GM18868 (cell line): ENCODE data around the gene SNTB2.

Experiments used
- ATAC-seq: cut with Tn5 transposase; IDR thresholded peaks from one replicate; pipeline ENCODE4 v1.9.1; 2021; ENCODE audit warnings: mild to moderate bottlenecking, moderate library complexity; ENCODE audit not compliant: unreplicated experiment

SNTB2 gene

GRCh38 chr16:69316595-69317034 is 129.7 kb downstream of the SNTB2 start:
- no peak for ATAC-seq

DNA sequence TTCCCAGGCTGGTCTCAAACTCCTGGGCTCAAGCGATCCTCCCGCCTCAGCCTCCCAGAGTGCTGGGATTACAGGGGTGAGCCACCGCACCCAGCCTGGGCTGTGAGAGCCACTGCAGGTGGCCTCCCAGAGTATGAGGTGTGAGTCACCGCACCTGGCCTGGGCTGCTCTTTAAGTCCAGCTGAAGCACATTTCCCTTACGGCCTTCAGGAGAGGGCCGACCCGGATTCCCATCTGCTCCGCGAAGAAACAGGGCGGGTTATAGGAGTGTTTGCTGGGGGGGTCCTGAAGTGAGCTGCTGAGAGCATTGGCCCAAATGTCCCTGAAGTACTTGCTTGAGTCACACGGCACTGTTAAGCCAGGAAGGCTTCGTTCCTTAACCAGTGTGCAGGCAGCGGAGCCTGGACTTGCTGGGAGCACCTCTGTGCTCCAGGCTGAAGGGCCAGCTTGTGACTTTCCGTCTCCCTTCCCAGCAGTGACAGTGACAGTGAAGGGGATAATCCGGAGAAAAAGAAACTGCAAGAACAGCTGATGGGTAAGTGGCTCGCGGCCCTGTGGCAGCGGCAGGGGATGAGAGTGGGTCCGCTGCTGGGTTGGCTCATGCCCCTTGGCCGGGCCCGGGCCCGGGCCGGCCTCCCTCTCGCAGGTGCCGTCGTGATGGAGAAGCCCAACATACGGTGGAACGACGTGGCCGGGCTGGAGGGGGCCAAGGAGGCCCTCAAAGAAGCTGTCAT is 131.4 kb downstream of the SNTB2 start:
- no peak for ATAC-seq

DNA sequence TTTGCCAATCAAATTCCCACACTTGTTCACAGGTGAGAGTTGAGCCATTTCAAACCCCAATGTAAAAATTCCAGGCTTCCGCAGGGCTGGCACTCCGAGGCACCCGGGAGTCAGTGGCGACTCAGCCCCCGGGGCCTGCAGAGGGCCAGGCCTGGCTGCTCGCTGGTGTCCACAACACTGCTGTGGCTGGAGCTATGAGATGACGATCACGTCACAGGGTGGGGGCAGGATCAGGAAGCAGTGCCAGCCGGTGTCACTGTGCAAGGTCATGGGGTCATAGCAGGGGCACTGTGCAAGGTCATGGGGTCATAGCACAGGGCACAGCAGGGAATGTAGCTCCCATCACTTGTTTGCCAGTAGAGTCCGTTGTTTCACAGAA is 131.9 kb downstream of the SNTB2 start:
- no peak for ATAC-seq

GRCh38 chr16:69319381-69319780 is 132.4 kb downstream of the SNTB2 start:
- ATAC-seq, result no peak

- no peak for ATAC-seq
Measured at GRCh38 chr16:69319826-69320739, 133.1 kb downstream of the SNTB2 start.

- ATAC-seq, result no peak
Measured at GRCh38 chr16:69320740-69321073, 133.7 kb downstream of the SNTB2 start.

DNA sequence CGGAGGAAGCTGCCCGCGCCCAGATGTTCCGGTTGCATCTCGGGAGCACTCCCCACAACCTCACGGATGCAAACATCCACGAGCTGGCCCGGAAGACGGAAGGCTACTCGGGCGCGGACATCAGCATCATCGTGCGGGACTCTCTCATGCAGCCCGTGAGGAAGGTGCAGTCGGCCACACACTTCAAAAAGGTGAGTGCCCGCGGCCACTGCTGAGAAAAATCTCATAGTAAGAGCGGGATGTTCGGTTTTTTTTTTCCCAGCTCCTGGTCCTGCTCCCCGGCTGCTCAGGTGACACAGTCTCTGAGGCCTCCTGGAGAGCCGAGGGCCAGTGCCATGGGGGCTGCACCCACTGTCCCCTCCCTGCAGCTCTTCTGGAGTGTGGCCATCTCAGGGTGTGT is 134.1 kb downstream of the SNTB2 start:
- no peak for ATAC-seq

- ATAC-seq, result no peak
Measured at GRCh38 chr16:69322343-69322742, 135.4 kb downstream of the SNTB2 start.

DNA sequence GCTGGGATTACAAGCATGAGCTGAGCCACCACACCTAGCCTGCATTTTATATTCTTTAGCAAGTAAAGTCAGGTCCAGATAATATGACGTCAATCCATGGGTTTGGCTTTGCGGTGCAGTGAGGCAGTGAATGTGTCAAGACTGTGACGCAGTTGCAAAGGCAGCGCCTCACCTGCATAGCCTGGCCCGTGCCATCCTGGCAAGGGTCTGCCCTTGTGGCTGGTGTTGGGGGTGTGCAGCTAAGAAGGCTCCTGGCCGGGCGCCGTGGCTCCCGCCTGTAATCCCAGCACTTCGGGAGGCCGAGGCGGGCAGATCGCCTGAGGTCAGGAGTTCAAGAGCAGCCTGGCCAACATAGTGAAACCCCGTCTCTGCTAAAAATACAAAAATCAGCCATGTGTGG is 136.5 kb downstream of the SNTB2 start:
- ATAC-seq, result no peak

- no peak for ATAC-seq
Measured at GRCh38 chr16:69324013-69324531, 137.1 kb downstream of the SNTB2 start.

- no peak for ATAC-seq
Measured at GRCh38 chr16:69324585-69325253, 137.8 kb downstream of the SNTB2 start.

GRCh38 chr16:69325784-69326171 is 138.8 kb downstream of the SNTB2 start:
- no peak for ATAC-seq

DNA sequence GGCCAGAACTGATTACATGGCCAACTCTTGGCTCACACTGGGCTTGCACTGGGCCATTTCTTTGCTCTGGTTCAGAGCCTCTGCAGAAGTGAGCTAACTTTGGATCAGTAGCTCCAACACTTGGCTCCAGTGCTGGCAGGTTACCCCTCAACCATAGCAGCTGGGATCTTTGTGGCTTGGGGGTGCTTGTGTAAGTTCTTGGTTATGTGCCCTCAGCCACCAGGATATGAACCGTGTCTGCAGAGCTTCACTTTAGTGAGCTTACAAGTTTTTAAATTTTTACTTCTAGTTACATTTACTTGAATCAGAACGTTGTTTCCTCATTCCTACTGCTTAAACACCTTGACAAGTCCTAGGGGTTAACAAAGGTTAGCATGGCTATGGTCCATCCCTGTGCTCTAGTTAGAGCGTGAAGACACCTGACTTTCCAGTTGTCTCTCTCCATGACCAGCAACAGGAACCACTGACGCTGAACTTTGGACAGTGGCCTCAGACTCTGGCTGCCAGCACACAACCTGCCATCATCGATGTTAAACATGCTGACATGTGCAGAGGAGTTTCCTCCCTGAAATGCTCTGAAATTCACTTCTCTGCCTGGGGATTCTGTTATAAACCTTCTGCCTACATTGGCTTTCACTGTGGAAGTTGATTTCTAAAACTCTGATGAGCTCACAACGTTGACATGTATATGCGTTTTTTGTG is 139.4 kb downstream of the SNTB2 start:
- no peak for ATAC-seq

DNA sequence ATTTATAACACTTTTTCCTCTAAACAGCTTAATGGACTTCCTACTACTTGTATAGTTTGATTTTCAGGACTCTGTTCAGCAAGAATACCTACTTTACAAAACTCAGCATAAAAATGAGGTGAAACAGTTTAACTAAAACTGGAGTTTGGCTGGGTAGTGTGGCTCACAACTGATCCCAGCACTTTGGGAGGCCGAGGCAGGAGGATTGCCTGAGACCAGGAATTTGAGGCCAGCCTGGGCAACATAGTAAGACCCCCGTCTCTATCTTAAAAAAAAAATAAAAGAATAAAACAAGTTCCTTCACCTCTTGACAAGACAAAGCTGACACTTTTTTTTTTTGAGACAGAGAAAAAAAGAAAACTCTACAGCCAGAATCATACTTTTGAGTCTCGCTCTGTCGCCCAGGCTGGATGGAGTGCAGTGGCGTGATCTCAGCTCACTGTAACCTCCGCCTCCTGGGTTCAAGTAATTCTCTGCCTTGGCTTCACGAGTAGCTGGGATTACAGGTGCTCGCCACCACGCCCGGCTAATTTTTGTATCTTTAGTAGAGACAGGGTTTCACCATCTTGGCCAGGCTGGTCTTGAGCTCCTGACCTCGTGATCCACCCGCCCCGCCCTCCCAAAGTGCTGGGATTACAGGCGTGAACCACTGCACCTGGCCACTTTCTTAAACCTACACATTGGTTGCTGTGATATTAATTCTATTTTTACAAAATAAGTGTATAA is 140.8 kb downstream of the SNTB2 start:
- ATAC-seq, result no peak

- no peak for ATAC-seq
Measured at GRCh38 chr16:69328854-69329316, 141.9 kb downstream of the SNTB2 start.

DNA sequence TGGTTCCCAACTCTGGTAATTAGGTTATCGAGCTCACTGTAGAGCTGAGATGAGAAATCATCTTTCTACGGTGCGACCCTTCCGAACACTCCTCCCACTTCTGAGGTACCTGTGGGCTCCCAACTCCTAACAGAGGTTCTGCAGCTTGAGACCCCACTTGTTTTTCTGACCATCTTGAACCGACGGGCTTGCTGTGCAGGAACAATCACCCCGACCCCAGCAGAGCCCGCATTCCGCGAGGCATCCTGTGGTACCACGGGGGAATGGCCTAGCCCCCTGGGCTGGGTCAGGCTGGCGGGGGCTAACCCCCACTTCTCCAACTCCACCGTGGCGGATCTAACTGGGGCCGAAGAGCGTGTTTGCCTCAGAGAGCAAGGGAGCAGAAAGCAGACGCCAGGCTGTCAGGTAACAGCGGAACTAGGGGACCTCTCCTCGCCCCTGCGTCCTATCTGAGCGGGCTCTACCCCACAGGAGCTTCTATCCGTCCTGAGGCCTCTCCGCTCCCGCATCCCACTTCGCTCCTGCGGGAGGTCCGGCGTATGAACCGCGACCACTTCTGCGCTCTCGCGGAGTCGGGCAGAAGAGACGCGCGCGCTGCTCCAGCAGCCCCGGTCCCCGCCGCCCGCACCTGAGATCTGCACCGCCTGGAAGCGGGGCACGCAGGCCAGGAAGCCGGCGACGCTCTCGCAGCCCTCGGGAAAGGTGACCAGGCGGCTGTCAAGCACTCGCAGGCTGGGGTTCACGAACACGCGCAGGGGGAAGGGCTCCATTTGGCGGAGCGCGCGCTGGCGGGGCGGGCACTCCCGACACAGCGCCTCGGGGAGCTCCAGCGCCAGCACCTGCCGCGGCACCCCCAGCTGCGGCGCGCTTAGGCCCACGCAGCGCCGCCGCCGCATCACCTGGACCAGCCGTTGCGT is 142.7 kb downstream of the SNTB2 start:
- ATAC-seq, result peak; percentile 31

DNA sequence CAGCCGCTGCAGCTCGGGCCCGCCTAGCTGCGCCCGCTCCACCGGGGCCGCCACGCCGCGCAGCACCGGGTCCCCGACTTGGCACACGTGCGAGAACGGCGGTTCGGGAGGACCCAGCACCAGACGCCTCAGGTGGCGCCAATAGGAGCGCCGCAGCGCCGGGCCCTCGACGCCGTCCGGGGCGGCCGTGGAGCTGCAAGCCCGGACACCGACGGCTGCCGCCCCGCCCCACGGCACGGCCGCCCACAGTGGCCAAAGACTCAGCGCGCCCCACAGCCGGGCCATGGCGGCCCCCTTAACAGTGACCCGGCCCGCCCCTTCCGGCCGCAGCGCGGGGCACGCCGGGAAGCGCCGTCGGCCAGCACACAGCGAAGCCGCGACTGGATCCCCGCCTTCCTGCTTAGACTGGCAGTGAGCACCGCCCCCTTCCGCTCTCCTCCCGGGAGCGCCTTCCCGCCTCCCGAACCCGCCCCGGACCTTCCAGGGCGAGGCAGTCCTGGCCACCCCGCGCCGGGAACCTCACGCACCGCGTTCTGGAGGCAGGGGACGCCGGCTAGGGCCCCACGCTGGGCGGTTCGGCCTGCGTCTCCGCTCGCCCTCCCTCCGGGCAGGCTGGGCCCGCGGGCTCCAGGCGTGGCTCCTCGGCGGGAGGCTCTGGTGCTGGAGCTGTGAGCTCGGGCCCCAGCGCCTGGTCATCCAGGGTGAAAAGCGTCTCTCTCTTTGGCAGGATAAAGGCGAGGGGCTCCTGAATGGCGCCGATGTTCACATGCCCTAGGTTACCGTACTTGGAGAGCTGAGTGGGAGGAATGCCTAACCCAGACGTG is 143.5 kb downstream of the SNTB2 start, which contains the start of gene PDF:
PDF (minus strand) TSS at position 303 of the 824 bp plus-strand sequence; CDS start at position 285, 18 bp downstream.
- ATAC-seq, result peak; percentile 95

- ATAC-seq, result no peak
Measured at GRCh38 chr16:69334696-69335095, 147.7 kb downstream of the SNTB2 start.
